Dermis microvascular lymphatic vessel endothelial cell (primary cell): ENCODE measurements around the gene CLEC4M. TPM values are rescaled to one million over a fixed set of nuclear protein-coding genes. Genes with fewer than 3 reads are reported as not detected.
"Not testable (repeated sequence)": the region's sequence is repeated elsewhere in the genome, so short reads cannot be mapped to it uniquely, and the experiment has no call there.

Experiments used
- DNase-seq, 2 donors: peaks; one replicate each; pipeline versions ENCODE4 v3.0.0 to v3.0.0-alpha.2; 2010; ENCODE audit warnings: low read depth in 2 of 2
- total RNA-seq: library from RNA; depleted of rRNA; stranded (reverse); fragments of >200 nt; gene quantifications from 2 replicates; pipeline ENCODE4 v1.2.1, GENCODE V29; 2014

The CLEC4M gene
- total RNA-seq, 1 donor from 2014 or later, result 41.8 TPM

DNA sequence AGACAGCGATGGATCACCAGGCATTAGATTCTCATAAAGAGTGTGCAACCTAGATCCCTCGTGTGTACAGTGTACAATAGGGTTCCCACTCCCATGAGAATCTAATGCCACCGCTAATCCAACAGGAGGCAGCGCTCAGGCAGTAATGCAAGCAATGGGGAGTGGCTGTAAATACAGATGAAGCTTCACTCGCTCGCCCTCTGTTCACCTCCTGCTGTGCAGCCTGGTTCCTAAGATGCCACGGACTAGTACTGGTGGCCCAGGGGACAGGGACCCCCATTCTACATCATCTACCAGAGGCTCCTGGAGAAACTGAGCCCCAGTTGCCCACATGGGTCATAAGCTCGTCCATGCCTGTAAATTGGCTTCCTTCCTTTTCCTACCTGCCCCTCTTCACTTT is 8.0 kb downstream of the CLEC4M start:
- DNase-seq, result no peak

DNA sequence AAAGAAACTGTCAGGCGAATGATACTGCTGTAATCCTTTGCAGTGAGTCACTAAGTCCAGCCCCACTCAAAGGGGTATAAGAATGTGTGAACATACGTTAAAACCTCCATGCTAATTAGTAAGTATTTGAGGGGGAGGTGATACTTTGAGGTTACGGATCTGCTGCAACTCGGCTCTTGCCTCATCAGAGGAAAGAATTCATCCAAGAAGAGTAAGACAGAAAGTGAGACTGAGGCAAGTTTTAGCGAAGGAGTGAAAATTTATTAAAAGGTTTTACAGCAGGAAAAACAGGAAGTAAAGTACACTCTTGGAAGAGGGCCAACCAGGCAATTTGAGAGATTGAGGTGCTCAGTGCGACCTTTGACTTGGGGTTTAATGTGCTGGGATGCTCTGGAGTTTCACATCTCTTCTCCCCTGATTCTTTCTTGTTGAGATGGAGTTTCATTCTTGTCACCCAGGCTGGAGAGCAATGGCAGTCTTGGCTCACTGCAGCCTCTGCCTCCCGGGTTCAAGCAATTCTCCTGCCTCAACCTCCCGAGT is 9.8 kb downstream of the CLEC4M start:
- DNase-seq, result no peak

DNA sequence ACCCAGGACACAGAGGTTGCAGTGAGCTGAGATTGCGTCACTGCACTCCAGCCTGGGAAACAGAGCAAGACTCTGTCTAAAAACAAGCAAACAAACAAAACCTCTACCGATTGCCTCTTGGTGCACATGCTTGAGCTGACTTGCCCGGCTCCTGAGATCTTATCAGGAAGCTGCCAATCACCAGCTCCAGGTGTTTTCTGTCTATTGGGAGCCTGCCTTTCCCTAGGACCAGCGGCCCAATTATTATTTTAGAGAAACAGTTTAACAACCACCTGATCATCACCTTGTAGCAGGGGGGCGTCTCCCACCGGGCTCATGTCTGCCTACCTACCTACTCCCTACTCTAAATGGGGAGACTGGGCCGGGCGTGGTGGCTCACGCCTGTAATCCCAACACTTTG is 10.8 kb downstream of the CLEC4M start:
- no peak for DNase-seq

DNA sequence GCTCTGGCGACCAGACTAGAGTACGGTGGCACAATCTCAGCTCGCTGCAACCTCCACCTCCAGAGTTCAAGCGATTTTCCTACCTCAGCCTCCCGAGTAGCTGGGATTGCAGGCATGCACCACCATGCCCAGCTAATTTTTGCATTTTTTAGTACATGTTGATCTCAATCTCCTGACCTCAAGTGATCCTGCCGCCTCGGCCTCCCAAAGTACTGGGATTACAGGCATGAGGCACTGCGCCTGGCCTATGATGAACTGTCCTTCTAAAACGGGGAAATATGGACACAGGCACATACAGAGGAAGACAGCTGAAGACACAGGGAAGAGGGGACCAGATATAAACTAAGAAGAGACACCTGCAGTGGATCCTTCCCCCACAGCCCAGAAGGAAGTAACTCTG is 12.7 kb downstream of the CLEC4M start:
- no peak for DNase-seq

DNA sequence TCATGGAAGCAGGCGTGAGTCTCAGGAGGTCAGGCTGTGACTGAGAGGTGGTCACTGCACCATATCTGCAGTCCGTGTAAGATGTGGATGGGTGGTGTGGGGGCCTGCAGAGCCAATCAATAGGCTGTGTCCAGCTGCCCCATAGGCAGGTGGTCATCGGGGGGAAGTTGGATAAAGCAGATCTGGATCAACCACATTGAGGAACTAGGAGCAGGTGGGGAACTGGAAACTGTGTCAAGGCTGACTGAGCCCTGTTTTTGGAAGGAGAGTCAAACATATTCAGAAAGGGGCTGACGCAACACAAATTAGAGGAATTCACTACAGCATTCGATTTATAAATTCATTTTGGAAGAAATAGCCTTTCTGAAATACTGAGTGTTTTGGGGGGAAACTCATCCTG is 15.0 kb downstream of the CLEC4M start:
- DNase-seq, result no peak

DNA sequence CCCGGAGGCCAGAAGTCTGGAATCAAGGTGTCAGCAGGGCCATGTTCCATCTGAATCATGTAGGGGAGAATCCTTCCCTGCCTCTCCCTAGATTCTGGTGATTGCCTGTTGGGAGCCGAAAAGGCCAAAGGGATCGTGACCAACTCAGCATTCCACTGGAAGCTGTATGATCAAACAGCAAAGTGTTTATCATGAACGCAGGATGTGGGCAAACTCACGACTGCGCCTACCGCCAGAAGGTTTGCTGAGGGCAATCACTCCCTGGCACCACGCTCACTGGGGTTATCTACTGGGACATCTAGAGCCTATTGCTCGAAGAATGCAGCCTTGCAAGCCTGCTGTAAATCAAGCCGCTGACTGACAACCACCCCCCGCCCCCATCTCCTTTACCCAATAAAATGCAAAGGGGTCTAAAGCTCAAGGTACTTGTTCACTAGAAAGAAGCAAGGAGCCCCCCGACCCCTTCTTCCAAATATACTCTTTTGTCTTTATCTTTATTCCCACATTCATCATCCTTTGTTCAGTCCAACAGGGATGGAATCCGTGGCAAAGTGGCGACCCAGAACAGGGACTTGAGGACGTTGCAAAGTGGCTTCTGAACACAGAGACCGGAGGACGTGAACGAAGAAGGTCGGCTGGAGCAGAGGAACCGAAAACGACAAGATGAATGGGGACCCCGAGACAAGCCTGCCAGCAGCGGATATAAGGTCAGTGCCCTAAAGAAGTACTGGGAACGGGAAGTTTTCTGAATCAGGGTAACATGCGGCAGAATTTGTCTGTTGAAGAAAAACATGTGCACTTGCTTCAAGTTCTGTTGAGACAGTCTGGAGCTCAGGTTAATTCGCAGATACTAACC is 16.8 kb downstream of the CLEC4M start:
- no peak for DNase-seq

DNA sequence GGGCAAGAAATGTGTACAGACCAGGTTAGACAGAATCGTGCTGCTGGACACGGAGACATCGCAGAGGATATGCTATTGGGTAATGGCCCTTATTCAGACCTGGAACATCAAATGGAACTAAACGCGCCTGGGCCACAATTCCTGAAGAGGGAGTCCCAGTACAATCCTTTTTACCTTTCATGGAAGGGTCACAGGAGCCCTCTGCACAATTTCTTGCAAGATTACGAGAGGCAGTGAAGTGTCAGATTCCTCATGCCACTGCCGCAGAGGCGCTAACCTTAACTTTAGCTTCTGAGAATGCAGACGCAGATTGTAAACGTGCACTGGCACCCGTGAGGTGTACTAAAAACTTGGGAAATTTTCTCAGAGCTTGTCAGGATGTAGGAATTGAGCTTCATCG is 18.1 kb downstream of the CLEC4M start:
- DNase-seq, result no peak

DNA sequence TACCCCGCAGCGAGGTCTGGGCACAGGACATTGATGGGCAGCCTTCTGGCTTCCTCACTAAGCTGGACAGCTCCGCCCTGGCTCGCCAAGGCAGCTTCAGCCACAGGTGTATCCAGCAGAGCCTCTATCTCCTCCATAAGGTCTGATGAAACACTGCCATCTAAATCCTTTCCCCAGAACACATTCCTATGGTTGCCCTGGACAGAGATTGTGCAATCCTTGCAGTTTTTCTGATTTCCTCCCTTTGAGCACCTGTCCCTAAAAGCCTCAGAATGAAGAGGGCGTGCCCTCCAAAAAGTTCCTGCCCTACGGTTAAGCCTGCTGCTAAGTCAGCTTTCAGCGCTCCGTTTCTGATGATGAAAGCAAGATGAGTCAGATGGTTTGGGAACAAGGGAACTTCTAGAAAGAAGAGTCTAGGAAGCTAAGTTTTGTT is 21.0 kb downstream of the CLEC4M start:
- no peak for DNase-seq

DNA sequence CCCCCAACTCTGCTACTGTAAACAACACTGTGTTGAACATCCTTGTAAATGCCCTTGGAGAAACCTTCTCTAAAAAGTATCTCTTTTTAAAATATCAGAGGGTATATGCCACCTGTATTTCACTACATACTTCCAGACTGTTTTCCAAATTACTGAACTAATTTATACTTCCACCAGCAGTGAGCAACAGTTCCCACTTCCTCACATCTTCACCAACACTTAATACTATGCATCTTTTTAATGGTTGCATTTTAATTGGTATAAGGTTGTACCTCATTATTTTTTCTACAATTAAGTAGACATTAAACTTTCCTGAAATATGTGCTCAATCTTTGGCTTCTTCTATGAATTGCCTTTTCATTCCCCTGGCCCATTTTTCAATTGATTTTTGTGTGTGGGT is 21.8 kb downstream of the CLEC4M start:
- DNase-seq, result no peak

DNA sequence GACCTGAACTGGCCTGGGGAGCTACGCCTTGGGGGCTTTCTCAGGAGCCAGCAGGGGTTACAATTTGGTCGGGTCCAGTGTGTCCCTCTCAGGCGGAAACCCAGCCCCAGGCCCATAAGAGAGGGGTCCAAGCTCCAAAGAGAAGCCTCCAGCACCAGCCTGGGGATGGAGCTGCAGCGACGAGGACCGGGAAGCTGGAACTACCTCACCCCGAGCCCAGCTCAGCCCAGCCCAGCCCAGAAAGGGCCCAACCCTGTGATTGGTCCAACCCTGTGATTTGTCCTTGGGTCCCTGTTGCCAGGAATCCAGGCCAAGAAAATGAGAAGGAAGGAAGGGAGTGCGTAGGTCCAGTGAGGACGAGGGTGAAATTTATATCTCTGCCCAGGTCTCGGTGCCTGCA is 24.1 kb downstream of the CLEC4M start:
- no peak for DNase-seq

DNA sequence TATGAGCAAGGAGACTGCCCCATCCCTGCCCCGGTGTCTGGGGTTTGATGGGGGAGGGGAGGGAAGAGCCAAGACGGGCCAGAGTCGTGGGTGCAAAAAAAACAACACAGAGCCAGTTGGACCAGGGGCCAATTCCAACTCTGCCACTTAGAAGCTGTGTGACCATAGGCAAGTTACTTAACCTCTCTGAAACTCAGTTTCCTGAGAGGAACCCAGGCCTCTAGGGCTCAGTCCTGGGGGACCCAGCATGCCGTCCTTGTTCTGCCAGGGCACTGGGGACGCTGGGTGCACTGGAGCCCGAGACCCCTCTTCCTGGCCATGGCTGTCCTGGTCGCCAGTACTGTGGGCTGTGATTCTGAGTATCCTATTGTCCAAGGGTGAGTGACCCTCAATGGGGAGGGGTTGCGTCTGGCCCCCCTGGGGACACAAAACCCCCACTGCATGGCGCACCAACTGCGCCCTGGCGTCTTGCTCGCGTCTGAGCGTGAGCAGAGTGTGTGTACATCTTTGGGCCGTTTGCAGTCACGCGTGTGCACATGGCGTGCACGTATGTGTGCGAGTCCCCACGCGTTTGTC is 24.6 kb downstream of the CLEC4M start:
- DNase-seq, result no peak

DNA sequence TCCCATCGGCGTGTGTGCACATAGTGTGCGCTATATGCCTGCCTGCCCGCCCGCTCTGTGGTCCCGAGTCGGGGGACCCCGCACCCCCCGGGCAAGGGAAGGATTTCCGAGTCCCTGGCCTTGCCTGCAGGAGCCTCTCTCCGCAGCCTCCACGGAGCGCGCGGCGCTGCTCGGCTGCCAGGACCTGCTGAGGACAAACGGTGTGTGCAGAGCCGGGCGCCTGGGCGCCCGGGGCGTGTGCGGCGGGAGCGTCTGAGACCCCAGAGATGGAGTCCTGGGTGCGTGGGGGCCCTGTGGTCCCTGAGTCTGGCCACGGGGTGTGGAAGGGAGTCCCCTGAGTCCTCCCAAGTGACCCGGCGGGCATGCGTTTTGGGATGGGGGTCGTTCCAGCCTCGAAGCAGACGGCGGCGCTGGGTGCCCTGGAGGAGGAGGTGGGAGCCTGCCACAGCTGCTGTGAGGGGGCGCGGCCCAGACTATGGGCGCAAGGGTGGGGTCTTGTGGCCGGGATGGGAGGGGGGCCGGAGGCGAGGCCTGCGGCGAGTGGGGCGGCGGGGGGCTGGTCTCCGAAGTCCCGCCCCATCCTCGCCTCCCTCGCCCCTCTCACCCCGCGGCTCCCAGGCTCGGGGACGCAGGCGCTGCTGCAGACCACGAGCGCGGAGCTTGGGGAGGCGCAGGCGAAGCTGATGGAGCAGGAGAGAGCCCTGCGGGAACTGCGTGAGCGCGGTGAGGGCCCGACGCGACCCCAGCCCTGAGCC is 25.3 kb downstream of the CLEC4M start:
- DNase-seq, result no peak

DNA sequence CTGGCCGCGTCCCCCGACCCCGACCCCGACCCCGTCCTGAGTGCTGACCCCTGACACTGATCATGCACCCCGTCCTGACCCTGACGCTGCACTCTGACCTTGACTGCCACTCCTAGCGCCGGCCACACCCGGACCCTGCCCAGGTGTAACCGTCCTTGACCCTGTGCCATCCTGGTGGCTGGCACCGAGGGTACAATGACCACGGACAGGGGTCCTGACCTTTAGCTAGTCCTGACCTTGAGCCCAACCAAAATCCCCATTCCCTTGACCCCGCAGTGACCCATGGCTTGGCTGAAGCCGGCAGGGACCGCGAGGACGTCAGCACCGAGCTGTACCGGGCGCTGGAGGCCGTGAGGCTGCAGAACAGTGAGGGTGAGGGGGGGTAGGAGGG is 25.9 kb downstream of the CLEC4M start:
- no peak for DNase-seq

DNA sequence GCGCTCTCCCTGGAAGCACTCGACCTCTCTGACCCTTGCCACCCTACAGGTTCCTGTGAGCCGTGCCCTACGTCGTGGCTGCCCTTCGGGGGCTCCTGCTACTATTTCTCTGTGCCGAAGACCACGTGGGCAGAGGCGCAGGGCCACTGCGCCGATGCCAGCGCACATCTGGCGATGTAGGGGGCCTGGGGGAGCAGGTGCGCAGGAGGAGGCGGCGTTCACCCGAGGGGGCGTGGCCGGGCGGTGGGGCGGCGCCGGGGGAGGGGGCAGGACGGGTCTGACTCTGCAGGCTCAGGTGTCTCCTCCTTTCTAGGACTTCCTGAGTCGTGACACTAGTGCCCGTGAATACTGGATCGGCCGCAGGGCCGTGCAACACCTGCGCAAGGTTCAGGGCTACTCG is 26.4 kb downstream of the CLEC4M start:
- no peak for DNase-seq

DNA sequence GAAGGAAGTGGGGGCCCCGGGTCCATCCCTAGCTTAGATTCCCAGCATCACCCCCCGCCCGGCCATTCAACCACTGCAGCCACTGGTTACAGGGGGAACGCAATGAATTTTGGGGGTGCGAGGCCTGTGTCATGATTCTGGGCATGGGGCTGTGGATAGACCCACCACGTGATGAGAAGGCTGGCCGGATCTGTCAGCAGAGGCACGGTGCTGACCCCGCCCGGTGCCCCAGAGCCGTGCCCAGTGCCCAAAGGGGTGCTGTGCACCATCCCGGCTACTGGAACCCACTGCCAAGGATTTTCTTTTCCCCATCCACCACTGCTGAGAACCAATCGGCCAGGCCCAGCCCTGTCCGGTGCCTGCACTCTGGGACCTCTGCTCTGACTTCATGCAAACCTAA is 27.4 kb downstream of the CLEC4M start:
- DNase-seq, result no peak

DNA sequence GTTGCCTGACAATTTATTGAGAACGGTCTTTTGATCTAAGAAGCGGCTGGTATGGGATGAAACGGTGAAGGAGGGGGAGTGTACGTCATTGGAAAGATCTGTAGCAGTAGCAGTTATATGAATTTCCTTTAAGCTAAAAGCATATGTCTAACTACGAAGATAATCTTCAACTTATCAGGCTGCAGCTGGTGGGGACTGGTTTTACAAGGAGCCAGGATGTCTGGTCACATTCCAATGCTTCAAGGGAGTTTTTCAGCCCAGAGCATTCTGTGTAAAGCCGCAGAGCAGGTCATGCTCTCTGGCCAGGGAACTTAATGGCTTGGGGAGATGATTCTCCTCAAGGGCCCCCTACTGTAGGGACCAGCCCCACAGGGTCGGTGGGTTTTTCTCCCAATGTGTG is 29.2 kb downstream of the CLEC4M start:
- peak in 1 of 2 donors; percentile 12 for DNase-seq

DNA sequence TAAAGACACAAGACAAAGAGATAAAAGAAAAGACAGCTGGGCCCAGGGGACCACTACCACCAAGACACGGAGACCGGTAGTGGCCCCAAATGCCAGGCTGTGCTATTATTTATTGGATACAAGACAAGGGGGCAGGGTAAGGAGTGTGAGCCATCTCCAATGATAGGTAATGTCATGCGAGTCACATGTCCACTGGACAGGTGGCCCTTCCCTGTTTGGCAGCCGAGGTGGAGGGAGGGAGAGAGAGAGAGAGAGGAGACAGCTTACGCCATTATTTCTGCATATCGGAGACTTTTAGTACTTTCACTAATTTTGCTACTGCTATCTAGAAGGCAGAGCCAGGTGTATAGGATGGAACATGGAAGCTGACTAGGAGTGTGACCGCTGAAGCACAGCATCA is 29.7 kb downstream of the CLEC4M start:
- not testable (repeated sequence) for DNase-seq

DNA sequence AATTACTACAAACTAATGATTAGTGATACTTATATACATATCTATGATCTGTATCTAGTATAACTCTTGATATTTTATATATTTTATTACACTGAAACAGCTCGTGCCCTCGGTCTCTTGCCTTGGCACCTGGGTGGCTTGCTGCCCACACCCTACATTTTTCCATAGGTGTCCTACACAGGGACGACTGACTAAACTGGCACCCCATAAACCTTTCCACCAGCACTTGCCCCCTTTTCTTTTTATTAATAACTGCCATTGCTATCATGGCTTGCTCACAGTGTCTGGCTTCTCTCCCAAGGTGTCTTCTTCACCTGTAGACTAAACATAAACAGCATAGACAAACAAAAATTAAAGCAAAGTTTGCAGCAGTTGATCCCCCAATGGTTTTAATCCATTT is 30.4 kb downstream of the CLEC4M start:
- no peak for DNase-seq

DNA sequence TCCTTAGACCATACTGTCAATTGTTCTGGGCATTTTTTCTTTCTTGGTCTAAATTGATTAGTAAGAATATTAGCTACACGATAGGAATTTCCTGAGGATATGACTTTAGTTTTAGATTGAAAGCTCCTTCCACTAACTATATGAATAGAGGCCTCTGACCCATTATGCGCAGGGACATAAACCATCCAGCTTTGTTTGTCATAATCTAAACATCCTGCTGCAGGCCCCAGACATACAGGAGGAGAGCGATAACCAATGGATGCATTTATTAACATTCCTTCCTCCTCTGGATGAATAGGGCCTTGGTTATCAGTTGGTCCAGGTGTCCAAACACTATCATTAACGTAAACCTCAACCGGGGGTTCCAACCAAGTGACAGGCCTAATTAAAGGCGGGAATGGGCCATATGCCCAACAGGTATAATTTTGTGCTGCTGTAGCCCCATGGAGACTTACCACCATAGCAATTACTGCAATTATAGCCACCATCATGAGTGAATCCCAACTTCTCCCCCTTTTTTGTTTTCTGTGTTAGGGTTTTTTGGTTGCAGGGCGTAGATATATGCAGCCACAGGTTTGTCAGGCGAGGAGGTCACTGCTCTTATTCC is 32.6 kb downstream of the CLEC4M start:
- peak in 1 of 2 donors; percentile 87 for DNase-seq

DNA sequence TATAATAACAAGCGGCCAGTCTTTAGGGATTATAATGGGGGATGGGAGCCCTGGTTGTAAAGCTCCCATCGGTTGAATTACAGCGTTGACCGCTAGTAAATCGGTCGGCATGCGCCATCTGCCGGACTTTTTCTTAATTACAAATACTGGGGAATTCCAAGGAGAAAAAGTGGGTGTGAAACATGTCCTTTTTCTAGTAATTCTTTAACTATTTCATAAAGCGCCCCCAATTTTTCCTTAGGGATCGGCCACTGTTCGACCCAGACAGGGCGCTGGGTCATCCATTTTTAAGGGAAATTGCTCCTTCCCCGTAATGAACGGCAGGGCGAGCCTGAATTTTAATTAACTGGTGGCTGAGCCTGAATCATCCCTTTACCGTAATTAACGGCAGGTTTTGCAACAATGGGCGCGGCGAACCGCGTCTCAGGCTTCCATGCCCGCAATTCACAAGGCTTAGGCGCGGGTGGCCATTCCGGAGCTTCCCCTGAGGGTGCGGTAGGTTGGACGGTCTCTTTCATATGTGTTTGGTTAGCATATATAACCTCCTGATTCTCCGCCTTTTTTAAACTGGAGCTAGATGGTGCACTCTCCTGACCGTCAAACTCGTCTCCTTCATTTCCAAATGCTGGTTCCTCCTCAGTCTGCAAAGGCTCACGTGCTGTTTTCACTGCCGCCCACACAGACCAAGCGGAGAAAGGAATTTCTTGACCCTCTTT is 36.8 kb downstream of the CLEC4M start:
- peak; percentile 68 to 82 for DNase-seq

DNA sequence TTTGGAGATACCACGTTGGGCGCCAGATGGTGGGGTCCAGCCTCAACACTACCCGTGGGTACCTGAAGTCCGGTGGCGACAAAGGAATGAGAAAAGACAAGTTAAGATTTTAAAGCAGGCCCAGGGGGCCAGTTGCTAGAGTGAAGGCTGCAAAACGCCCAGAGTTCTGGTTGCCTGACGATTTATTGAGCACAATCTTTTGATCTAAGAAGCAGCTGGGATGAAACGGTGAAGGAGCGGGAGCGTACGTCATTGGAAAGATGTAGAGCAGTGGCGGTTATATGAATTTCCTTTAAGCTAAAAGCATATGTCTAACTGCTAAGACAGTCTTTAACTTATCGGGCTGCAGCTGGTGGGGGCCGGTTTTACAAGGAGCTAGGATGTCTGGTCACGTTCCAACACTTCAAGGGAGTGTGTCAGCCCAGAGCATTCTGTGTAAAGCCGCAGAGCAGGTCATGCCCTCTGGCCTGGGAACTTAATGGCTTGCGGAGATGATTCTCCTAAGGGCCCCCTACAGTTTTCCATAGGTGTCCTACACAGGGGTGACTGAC is 38.1 kb downstream of the CLEC4M start:
- no peak for DNase-seq
